Uterus (tissue), 2 donors: ENCODE data around the gene STK36.

Experiments
- POLR2A ChIP-seq, 2 donors: fragments of 450-650 bp; IDR thresholded peaks; one replicate each; pipeline ENCODE4 v1.6.1; 2016; ENCODE audit warnings: antibody characterized with exemption in 2 of 2, mild to moderate bottlenecking in 1 of 2, moderate library complexity in 1 of 2
- TF ChIP-seq, protein P1 (sequence below), 4 experiments: fragments of 200-600 bp in 2 of 4; fragments of 450-650 bp in 2 of 4; sonication (generic) in 2 of 4; IDR thresholded peaks; one replicate each; pipeline ENCODE4 v1.5.1; 2016 to 2019; ENCODE audit warnings: antibody characterized with exemption in 4 of 4, mild to moderate bottlenecking in 2 of 4, moderate library complexity in 1 of 4

- TF ChIP-seq, protein P1, sequence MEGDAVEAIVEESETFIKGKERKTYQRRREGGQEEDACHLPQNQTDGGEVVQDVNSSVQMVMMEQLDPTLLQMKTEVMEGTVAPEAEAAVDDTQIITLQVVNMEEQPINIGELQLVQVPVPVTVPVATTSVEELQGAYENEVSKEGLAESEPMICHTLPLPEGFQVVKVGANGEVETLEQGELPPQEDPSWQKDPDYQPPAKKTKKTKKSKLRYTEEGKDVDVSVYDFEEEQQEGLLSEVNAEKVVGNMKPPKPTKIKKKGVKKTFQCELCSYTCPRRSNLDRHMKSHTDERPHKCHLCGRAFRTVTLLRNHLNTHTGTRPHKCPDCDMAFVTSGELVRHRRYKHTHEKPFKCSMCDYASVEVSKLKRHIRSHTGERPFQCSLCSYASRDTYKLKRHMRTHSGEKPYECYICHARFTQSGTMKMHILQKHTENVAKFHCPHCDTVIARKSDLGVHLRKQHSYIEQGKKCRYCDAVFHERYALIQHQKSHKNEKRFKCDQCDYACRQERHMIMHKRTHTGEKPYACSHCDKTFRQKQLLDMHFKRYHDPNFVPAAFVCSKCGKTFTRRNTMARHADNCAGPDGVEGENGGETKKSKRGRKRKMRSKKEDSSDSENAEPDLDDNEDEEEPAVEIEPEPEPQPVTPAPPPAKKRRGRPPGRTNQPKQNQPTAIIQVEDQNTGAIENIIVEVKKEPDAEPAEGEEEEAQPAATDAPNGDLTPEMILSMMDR (IDR thresholded peaks at IDR 0.05) = no peak
- no peak for TF ChIP-seq POLR2A (IDR thresholded peaks at IDR 0.05)
These were observed 29.1 kb upstream of the STK36 start for GRCh38 chr2:218642786-218643185.
